SK-N-MC (cell line): ENCODE data around the gene ALOX5.

ENCODE experiments used
- DNase-seq: peaks from one replicate; pipeline ENCODE4 v3.0.0-alpha.2; 2011; ENCODE audit warnings: low read depth, low spot score
- H3K27ac ChIP-seq: fragments of 200-600 bp; sonication (generic); 2 replicates; pipeline ENCODE4 v1.5.1; 2016; ENCODE audit warnings: mixed run types
- H3K36me3 ChIP-seq: fragments of 200-600 bp; sonication (generic); 2 replicates; pipeline ENCODE4 v1.6.1; 2017; ENCODE audit warnings: antibody characterized with exemption, low read length, mixed read lengths; ENCODE audit not compliant: insufficient read depth
- H3K4me3 ChIP-seq: fragments of 200-600 bp; sonication (generic); 2 replicates; pipeline ENCODE4 v1.5.1; 2016
- H3K9ac ChIP-seq: fragments of 200-600 bp; sonication (generic); 2 replicates; pipeline ENCODE4 v1.8.0; 2017; ENCODE audit warnings: mixed run types, mixed read lengths; ENCODE audit not compliant: insufficient read length
- H3K9me3 ChIP-seq: fragments of 200-600 bp; sonication (generic); 2 replicates; pipeline ENCODE4 v1.6.1; 2017; ENCODE audit warnings: low read depth, mild to moderate bottlenecking, antibody characterized with exemption, low read length, moderate library complexity, mixed read lengths
- EZH2 ChIP-seq: fragments of 200-600 bp; sonication (generic); IDR thresholded peaks from one replicate; pipeline ENCODE4 v1.6.1; 2017; ENCODE audit warnings: antibody characterized with exemption
- FOXP2 ChIP-seq: optimal IDR thresholded peaks from 2 replicates; pipeline ENCODE3; 2011; ENCODE audit warnings: mild to moderate bottlenecking, moderate library complexity; ENCODE audit not compliant: insufficient read depth; ENCODE audit errors: extremely low read length, control extremely low read depth
- POLR2AphosphoS5 ChIP-seq: IDR thresholded peaks from 2 replicates; pipeline ENCODE4 v1.6.1; 2012; ENCODE audit warnings: mild to moderate bottlenecking, low read depth, low read length, borderline replicate concordance

Gene ALOX5

GRCh38 chr10:45420453-45421192 lies 46.6 kb downstream of the ALOX5 start:
- Histone ChIP-seq H3K27ac (no peak overlapping the region), H3K4me3 (no peak overlapping the region), H3K9ac (no peak overlapping the region), H3K9me3 (no peaks in the 10 kb centered on the region), H3K36me3 (no peaks in the 10 kb centered on the region)
- DNase-seq: no peak
- TF ChIP-seq EZH2: no peak
- TF ChIP-seq FOXP2: no peak
- TF ChIP-seq POLR2AphosphoS5: no peak

- H3K4me3 ChIP-seq: no peak overlapping the region
- H3K9me3 ChIP-seq: no peaks in the 10 kb centered on the region
- TF ChIP-seq EZH2 (no peak), FOXP2 (no peak), POLR2AphosphoS5 (no peak)
- H3K27ac ChIP-seq: no peak overlapping the region
- H3K36me3 ChIP-seq: no peaks in the 10 kb centered on the region
- no peak for DNase-seq
- H3K9ac ChIP-seq: no peak overlapping the region
These were observed 47.4 kb downstream of the ALOX5 start for GRCh38 chr10:45421221-45422097.

- Histone ChIP-seq H3K9ac (no peak overlapping the region), H3K9me3 (no peaks in the 10 kb centered on the region), H3K4me3 (no peak overlapping the region), H3K27ac (no peak overlapping the region), H3K36me3 (no peaks in the 10 kb centered on the region)
- TF ChIP-seq POLR2AphosphoS5 (no peak), EZH2 (no peak), FOXP2 (no peak)
- no peak for DNase-seq
These were observed 48.3 kb downstream of the ALOX5 start for GRCh38 chr10:45422207-45422865.

GRCh38 chr10:45422866-45423659 lies 49.0 kb downstream of the ALOX5 start:
- no peaks in the 10 kb centered on the region for H3K36me3 ChIP-seq
- H3K9me3 ChIP-seq: no peaks in the 10 kb centered on the region
- H3K27ac ChIP-seq: no peak overlapping the region
- no peak for TF ChIP-seq EZH2
- TF ChIP-seq FOXP2: no peak
- TF ChIP-seq POLR2AphosphoS5: no peak
- H3K9ac ChIP-seq: no peak overlapping the region
- no peak for DNase-seq
- no peak overlapping the region for H3K4me3 ChIP-seq

- Histone ChIP-seq H3K27ac (no peak overlapping the region), H3K4me3 (no peak overlapping the region), H3K36me3 (no peaks in the 10 kb centered on the region), H3K9me3 (no peaks in the 10 kb centered on the region), H3K9ac (no peak overlapping the region)
- no peak for TF ChIP-seq POLR2AphosphoS5
- TF ChIP-seq EZH2: no peak
- TF ChIP-seq FOXP2: no peak
- no peak for DNase-seq
These were observed 50.0 kb downstream of the ALOX5 start for GRCh38 chr10:45423976-45424499.

- no peak for DNase-seq
- Histone ChIP-seq H3K9me3 (no peaks in the 10 kb centered on the region), H3K36me3 (no peaks in the 10 kb centered on the region), H3K9ac (no peak overlapping the region), H3K4me3 (no peak overlapping the region), H3K27ac (no peak overlapping the region)
- TF ChIP-seq FOXP2 (no peak), POLR2AphosphoS5 (no peak), EZH2 (no peak)
These were observed 50.8 kb downstream of the ALOX5 start for GRCh38 chr10:45424668-45425404.
